ENCODE data around the gene GPD1L.
"Not testable (repeated sequence)": the region's sequence is repeated elsewhere in the genome, so short reads cannot be mapped to it uniquely, and the experiment has no call there.

GPD1L gene

DNA sequence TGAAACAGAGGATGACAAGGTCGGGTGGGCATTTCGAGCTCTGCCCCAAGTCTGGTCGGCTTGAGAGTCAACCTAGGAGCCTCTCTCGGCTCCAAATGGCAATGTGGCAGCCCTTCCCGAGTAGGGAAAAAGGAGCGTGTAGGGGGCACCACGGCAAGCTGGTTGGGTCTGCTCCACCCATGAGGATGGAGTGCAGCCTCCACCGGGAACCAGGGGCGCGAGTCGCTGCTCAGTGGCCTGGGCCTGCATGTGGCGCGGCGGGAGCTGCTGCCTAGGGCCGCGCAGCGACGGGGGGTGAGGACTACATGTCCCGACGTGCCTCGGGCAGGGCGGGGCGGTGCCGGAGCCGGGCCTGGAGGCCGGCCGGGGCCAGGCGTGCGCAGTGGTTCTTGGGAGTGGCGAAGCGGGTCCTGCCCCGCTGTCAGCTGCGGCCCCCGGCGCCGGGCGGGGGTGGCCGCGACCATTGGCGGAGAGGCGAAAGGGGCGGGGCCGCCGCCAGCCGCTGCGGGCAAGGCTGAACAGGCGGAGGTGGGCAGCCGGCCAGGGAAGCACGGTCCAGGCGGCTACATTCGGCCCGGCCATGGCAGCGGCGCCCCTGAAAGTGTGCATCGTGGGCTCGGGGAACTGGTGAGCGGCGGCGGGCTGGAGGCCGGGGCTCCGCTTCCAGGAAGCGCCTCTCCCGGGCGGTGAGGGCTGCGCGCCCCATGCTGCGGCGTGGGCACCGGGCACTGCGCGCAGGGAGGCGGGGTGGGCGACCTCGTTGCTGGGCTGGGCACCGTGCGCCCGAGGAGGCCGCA, at the start of gene GPD1L:
Gene GPD1L (plus strand): TSS at position 489 of the 797 bp plus-strand sequence. CDS start 92 bp downstream, at position 581.
- peak within 1 kb of the TSS; percentile 76 for H3K27ac ChIP-seq
- TF ChIP-seq, protein P1, sequence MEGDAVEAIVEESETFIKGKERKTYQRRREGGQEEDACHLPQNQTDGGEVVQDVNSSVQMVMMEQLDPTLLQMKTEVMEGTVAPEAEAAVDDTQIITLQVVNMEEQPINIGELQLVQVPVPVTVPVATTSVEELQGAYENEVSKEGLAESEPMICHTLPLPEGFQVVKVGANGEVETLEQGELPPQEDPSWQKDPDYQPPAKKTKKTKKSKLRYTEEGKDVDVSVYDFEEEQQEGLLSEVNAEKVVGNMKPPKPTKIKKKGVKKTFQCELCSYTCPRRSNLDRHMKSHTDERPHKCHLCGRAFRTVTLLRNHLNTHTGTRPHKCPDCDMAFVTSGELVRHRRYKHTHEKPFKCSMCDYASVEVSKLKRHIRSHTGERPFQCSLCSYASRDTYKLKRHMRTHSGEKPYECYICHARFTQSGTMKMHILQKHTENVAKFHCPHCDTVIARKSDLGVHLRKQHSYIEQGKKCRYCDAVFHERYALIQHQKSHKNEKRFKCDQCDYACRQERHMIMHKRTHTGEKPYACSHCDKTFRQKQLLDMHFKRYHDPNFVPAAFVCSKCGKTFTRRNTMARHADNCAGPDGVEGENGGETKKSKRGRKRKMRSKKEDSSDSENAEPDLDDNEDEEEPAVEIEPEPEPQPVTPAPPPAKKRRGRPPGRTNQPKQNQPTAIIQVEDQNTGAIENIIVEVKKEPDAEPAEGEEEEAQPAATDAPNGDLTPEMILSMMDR (conservative IDR thresholded peaks at IDR 0.05) = no peak
- peak; percentile 80 for TF ChIP-seq ZFX (IDR thresholded peaks at IDR 0.05)

DNA sequence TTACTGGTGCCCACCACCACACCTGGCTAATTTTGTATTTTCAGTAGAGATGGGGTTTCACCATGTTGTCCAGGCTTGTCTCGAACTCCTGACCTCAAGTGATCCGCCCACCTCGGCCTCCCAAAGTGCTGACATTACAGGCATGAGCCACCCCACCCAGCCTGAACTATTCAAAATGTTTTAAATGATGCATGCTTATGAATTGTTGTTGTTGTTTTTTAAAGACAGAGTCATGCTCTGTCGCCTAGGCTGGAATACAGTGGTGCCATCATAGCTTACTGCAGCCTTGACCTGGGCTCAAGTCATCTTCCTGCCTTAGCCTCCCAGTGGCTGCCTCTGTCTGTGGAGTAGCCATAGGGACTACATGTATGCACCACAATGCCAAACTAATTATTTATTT, 48.0 kb upstream of the GPD1L start:
- not testable (repeated sequence) for H3K27ac ChIP-seq

DNA sequence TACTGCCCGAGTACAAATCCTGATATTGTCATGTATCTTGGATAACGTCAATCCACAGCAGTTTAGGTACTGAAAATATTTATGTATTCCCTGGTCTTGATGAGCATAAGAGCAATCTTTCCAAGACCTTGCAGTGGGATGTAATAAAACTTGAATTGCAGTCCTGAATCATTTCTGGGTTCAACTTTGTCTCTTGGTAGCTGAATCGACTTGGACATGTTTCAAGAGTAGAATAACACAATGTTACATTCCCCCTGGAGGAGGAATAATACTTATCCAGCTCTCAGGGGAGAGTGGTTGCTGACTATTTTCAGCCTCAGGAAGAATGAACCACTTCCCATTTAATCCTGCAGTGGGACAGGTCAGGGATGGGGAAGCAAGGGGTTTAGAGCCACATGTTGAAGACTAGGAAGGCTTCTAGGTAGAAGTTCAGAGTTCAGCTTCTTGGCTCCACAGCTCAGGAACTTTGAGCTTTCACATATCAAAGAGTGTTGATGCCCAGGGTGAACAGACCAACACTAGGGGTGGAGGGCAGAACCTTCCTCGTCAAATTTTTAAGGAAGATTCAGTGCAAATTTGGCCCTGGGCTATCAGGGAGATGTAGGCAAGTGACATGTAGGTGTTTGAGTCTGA, 43.4 kb upstream of the GPD1L start:
- TF ChIP-seq ZFX (IDR thresholded peaks at IDR 0.05) = no peak
- H3K27ac ChIP-seq = no peak overlapping the region

DNA sequence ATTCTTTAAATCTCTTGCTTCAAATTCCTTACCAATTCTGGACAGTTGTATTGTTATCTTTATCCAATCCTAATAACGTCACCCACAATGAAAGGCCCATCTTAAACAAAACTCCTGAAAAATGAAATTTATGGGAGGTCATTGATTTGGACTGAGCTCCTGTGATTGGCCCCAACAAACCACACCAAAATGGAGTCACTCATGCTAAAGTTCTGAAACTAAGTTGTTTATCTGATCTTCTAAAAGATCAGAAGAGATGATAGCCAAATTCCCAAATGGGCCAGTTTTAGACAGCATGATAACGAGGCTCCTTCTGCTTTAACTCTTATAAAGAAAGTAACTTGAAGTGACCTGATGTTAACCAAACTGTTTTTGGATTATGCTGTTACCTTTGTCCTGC, 39.7 kb upstream of the GPD1L start:
- no peak for TF ChIP-seq ZFX (IDR thresholded peaks at IDR 0.05)
- TF ChIP-seq, protein P1 (conservative IDR thresholded peaks at IDR 0.05) = no peak
- H3K27ac ChIP-seq = no peak overlapping the region

DNA sequence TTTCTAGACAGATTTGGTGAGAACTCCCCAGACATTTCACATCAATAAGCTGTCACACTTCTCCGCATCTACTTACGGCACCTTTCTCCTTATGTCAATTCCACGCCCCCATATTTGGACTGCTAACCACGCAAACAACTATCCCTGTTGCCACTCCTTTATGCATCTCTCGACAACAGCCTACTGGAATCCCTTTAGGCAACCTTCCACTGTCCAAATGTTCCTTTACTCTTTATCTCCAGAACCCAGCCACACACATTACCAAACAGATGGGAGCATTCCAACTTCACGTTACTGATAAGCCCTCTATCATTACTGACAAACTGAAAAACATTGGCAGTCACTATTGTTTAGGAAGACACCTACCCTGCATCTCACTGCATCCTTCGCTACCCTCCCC, 32.2 kb upstream of the GPD1L start:
- H3K27ac ChIP-seq = not testable (repeated sequence)

DNA sequence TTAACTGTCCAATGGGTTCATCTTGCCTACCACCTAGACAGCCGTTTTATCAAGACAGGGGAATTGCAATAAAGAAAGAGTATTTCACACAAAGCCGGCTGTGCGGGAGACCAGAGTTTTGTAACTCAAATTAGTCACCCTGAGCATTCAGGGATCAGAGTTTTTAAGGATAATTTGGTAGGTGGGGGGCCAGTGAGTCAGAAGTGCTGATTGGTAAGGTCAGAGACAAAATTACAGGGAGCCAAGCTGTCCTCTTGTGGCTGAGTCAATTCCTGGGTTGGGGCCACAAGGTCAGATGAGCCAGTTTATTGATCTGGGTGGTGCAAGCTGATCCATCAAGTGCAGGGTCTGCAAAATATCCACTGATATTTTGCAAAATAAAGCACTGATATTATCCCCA, 29.9 kb upstream of the GPD1L start:
- no peak overlapping the region for H3K27ac ChIP-seq
- TF ChIP-seq, protein P1 (conservative IDR thresholded peaks at IDR 0.05) = no peak
- no peak for TF ChIP-seq ZFX (IDR thresholded peaks at IDR 0.05)

DNA sequence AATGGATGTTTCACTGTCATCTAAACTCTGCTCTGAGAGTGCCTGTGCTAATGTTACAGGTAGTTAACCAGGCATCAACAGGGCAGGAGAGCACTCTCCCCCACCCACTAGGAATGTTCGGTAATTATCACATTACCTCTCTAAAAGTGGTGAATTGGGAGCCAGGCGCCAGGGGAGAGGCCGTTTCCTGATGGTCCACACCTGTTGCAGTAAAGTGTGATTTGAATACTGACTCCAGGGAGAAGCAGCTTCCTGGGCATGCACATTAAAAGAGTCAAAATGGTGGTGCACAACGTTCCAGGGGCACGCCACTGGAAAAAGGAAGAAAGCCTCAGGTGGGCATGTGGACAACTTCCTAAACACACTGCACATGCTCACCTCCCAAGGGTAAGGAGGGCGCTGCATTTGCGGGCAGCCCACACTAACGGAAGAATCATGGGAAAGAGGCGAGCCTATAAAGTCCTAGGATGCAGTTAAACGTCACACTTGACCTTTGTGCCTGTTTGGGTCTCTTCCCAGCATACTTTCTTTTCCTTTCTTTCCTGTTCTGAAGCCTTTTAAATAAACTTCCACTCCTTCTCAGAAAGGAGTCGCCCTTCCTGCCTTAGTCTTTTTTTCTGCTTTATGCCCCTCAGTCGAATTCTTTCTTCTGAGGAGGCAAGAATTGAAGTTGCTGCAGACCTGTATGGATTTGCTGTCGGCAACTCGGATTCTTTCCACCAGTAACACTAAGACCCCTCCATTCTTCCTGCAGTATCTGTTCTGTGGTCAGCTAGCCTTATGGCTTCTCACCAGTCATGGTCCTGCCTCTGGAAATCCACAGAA, 28.9 kb upstream of the GPD1L start:
- no peak overlapping the region for H3K27ac ChIP-seq
- TF ChIP-seq, protein P1 (conservative IDR thresholded peaks at IDR 0.05) = no peak
- no peak for TF ChIP-seq ZFX (IDR thresholded peaks at IDR 0.05)

DNA sequence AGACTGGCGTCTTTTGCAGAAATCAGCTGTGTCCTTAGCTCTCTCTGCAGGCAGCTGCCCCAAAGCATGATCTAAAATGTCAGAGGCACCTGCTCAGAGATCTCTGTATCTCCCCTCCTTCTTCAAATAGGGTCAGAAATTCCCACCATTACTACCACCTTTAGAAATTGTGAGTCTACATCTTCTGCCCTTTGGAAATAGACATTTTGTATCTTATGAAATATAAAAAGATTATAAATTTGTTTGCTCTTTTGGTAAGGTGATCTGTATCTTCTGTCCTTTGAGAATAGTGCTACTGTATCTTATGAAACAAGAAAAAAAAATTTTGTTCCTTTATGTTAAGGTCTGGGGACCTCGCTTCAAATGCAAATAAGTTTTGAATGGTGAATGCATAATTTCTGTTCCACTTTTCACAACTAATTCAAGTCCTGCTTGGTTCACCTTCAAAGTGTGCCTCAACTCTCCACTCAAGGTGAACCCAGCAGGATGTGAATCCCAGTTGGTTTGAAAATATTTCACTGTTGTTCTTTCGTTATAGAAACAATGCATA, 28.3 kb upstream of the GPD1L start:
- H3K27ac ChIP-seq = no peak overlapping the region

More for the DNA sequence above, 28.3 kb upstream of the GPD1L start:
- TF ChIP-seq, protein P1 (conservative IDR thresholded peaks at IDR 0.05) = no peak
- TF ChIP-seq ZFX (IDR thresholded peaks at IDR 0.05) = no peak

Data from C4-2B (cell line).